GM06990 (cell line): ENCODE data around the gene GFER.

Experiments
- DNase-seq: peaks from one replicate; pipeline ENCODE4 v3.0.0-alpha.2; 2011; ENCODE audit not compliant: insufficient read length; ENCODE audit errors: extremely low read depth
- H3K27me3 ChIP-seq: replicated peaks from 2 replicates; pipeline ENCODE4 v1.6.0; 2011; ENCODE audit warnings: low read length; ENCODE audit not compliant: control insufficient read depth, insufficient read depth
- H3K36me3 ChIP-seq: 2 replicates; pipeline ENCODE4 v1.5.1; 2011; ENCODE audit warnings: low read length; ENCODE audit not compliant: control insufficient read depth, insufficient read depth
- H3K4me3 ChIP-seq: replicated peaks from 2 replicates; pipeline ENCODE4 v1.5.1; 2011; ENCODE audit warnings: low read depth, mild to moderate bottlenecking, control low read depth, low read length
- TF ChIP-seq, protein P1 (sequence below): IDR thresholded peaks from 2 replicates; pipeline ENCODE4 v1.5.1; 2011; ENCODE audit warnings: low read length, control low read depth, mild to moderate bottlenecking, inconsistent platforms; ENCODE audit not compliant: insufficient read depth, poor library complexity, severe bottlenecking

The GFER gene

DNA sequence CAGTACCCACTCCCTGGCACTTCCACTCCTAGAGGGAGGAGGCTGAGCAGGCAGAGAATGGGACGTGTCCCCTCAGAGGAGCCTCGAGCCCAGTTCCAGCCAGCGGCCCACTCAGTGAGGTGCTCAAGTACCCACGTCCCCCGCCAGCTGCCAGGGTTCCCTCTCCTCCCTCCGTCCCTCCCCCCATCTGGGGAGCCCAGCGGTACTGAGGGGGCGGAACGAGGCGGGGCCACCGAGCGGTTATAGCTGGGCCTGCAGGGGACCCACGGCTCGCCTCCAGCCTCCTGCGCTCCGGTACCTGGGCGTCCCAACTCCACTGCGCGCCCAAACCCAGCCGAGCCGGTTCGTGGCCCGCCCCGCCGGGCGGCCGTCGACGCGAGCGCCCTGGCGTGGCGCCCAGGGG lies 35.5 kb downstream of the GFER start, which contains the start of gene NPW:
NPW (plus strand) TSS at position 268 of the 403 bp plus-strand sequence.
- Histone ChIP-seq H3K4me3 (no peak within 1 kb of the TSS), H3K27me3 (no peaks in the 10 kb centered on the region), H3K36me3 (no peaks in the 10 kb centered on the region)
- TF ChIP-seq, protein P1, sequence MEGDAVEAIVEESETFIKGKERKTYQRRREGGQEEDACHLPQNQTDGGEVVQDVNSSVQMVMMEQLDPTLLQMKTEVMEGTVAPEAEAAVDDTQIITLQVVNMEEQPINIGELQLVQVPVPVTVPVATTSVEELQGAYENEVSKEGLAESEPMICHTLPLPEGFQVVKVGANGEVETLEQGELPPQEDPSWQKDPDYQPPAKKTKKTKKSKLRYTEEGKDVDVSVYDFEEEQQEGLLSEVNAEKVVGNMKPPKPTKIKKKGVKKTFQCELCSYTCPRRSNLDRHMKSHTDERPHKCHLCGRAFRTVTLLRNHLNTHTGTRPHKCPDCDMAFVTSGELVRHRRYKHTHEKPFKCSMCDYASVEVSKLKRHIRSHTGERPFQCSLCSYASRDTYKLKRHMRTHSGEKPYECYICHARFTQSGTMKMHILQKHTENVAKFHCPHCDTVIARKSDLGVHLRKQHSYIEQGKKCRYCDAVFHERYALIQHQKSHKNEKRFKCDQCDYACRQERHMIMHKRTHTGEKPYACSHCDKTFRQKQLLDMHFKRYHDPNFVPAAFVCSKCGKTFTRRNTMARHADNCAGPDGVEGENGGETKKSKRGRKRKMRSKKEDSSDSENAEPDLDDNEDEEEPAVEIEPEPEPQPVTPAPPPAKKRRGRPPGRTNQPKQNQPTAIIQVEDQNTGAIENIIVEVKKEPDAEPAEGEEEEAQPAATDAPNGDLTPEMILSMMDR, result no peak
- DNase-seq, result no peak

DNA sequence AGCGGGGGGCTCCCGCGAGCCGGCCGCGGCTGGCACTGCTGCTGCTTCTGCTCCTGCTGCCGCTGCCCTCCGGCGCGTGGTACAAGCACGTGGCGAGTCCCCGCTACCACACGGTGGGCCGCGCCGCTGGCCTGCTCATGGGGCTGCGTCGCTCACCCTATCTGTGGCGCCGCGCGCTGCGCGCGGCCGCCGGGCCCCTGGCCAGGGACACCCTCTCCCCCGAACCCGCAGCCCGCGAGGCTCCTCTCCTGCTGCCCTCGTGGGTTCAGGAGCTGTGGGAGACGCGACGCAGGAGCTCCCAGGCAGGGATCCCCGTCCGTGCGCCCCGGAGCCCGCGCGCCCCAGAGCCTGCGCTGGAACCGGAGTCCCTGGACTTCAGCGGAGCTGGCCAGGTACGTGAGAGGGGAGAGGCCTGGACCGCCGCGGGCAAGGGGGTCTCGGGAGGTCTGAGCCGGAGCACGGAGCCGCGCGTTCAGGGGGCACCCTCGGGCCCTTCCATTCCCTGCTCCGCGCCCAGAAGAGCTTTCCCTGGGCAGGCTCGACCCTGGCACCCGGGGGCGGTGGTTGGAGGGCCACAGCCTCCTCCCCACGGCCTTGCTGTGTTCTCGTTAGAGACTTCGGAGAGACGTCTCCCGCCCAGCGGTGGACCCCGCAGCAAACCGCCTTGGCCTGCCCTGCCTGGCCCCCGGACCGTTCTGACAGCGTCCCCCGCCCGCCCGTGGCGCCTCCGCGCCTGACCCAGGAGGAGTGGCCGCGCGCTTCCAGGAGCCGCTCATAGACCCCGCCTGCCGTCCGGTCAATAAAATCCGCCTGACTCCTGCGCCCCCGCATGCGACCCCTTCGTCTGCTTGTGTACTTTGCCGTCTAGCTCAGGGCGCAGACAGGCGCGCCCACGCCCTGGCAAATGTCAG lies 36.2 kb downstream of the GFER start:
- TF ChIP-seq, protein P1, result no peak
- Histone ChIP-seq H3K4me3 (no peak overlapping the region), H3K36me3 (no peaks in the 10 kb centered on the region), H3K27me3 (no peaks in the 10 kb centered on the region)
- DNase-seq, result no peak

DNA sequence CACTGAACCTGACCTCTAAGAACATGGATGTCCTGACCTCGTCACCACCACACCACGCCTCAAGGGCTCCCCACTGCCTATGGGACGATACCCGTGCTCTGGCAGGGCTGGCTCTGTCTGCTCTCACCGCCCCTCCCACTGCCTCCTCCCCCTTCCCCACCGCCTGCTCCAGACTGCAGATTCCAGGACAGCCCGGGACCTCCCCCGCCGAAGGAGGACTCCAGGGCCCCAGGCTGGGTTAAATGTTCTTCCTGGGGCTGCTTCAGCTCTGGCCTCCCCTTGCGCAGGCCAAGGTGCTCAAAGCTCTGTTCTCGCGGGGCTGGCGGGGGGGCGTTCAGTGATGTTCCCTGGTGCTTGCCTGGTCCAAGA lies 38.7 kb downstream of the GFER start:
- Histone ChIP-seq H3K4me3 (no peak overlapping the region), H3K36me3 (no peaks in the 10 kb centered on the region), H3K27me3 (peaks cover 7% of the 10 kb centered on the region)
- TF ChIP-seq, protein P1, result no peak
- no peak for DNase-seq

DNA sequence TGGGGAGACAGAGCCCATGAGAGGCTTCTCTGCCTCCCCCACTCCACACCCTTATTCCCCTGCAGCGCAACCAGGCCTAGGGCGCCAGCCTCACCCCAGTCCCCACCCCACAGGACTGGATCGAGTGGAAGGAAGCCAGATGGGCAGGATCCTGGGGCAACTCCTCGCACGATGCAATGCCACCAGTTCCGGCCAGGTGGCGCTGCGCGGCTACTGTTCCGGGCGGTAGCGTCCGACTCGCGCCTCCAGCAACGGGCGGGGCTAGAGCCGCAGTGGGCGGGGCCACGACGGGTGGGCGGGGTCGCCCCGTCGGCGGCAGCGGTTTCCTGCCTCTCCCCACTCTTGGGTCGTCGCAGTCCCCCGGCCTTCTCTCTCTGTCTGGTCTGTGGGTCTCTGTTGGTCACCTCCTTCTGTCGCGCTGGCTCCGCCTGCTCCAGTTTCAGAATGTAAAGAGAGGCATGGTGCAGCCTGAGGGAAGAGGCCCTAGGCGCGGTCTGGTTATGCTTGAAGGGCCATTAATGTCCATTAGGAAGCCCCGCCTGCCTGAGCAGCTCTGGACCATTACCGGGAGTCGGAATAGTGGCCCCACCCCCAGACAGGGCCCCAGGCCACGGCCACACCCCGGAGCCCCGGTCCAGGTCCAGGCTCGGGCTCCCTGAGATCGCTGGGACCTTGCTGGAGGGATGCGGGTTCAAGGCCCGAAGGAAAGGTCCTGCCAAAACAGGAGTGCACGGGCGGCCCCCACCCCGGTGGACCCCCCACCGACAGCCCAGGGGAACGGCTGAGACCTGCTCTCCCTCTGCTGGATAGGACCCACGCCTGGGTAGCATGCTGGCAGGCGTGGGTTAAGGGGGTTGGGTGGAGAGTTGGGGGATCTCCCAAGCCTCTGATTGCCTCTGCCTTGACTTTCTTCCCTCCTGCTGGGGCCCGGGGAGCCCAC lies 39.4 kb downstream of the GFER start:
- peak; percentile 90 for DNase-seq
- Histone ChIP-seq H3K36me3 (no peaks in the 10 kb centered on the region), H3K4me3 (no peak overlapping the region; the same call in 1 of the 2 replicates), H3K27me3 (peaks cover 10% of the 10 kb centered on the region)
- TF ChIP-seq, protein P1, result peak; percentile 88

DNA sequence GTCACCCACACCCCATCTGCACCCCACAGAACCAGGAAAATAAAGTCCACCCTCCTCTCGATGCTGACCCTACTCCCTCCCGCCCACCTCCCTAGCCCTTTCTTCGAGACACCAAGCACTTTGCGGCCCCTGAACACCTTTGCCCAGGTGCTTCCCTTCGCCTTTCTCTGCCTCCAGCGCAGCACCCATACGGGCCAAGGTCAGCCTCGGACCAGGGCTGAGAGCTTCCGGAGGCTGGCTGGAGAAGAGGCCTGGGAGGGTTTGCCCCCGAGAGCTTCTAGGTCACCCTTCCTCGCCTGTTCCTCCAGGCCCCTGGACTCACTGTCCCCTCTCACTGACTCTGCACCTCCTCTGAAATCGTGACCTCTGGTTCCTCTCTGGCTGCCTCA lies 40.0 kb downstream of the GFER start:
- Histone ChIP-seq H3K4me3 (no peak overlapping the region), H3K27me3 (peaks cover 12% of the 10 kb centered on the region), H3K36me3 (no peaks in the 10 kb centered on the region)
- no peak for DNase-seq
- TF ChIP-seq, protein P1, result no peak
